ENCODE data around the gene CHD2.

CHD2 gene

GRCh38 chr15:93005133-93005532 is 105.0 kb downstream of the CHD2 start:
- TF ChIP-seq POLR2AphosphoS5 (IDR thresholded peaks at IDR 0.05; ENCODE audit: low read depth, low read length) (no peak), REST (IDR thresholded peaks at IDR 0.05; ENCODE audit: insufficient read depth in 1 of 2, low read depth in 2 of 2, low read length in 2 of 2) (no peak), TAF1 (IDR thresholded peaks at IDR 0.05; ENCODE audit: borderline replicate concordance, insufficient read depth, low read length) (no peak), FOXP2 (optimal IDR thresholded peaks at IDR 0.05; ENCODE audit: borderline replicate concordance, extremely low read depth, extremely low read length, insufficient read depth) (no peak), SIN3A (IDR thresholded peaks at IDR 0.05; ENCODE audit: borderline replicate concordance, insufficient read depth, low read length) (no peak)

DNA sequence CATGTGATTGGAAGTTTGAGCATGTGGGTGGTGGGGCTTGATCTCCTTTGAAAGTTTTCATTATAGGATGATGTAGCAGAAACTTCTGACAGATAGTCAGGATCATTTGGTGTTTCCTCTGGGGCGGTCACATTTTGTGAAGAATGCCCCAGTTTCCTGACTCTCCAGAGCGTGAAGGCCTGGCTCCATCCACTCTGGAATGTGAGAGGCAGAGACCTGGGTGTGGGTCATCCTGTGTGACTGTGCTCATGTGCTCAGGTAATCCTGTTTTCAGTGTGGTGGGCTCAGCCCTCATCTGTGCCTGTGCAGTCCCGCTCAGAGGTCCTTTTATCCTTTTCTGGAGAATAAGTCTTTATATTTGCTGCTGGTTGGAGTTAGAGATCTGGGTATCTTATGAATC is 107.9 kb downstream of the CHD2 start:
- no peak for TF ChIP-seq POLR2AphosphoS5 (IDR thresholded peaks at IDR 0.05; ENCODE audit: low read depth, low read length)
- no peak for TF ChIP-seq SIN3A (IDR thresholded peaks at IDR 0.05; ENCODE audit: borderline replicate concordance, insufficient read depth, low read length)
- no peak for TF ChIP-seq FOXP2 (optimal IDR thresholded peaks at IDR 0.05; ENCODE audit: borderline replicate concordance, extremely low read depth, extremely low read length, insufficient read depth)
- TF ChIP-seq TAF1 (IDR thresholded peaks at IDR 0.05; ENCODE audit: borderline replicate concordance, insufficient read depth, low read length) = no peak
- TF ChIP-seq REST (IDR thresholded peaks at IDR 0.05; ENCODE audit: insufficient read depth in 1 of 2, low read depth in 2 of 2, low read length in 2 of 2) = no peak

- TF ChIP-seq POLR2AphosphoS5 (IDR thresholded peaks at IDR 0.05; ENCODE audit: low read depth, low read length) (no peak), FOXP2 (optimal IDR thresholded peaks at IDR 0.05; ENCODE audit: borderline replicate concordance, extremely low read depth, extremely low read length, insufficient read depth) (no peak), REST (IDR thresholded peaks at IDR 0.05; ENCODE audit: insufficient read depth in 1 of 2, low read depth in 2 of 2, low read length in 2 of 2) (no peak), SIN3A (IDR thresholded peaks at IDR 0.05; ENCODE audit: borderline replicate concordance, insufficient read depth, low read length) (no peak), TAF1 (IDR thresholded peaks at IDR 0.05; ENCODE audit: borderline replicate concordance, insufficient read depth, low read length) (no peak)
These were observed 112.7 kb downstream of the CHD2 start for GRCh38 chr15:93012786-93013185.

DNA sequence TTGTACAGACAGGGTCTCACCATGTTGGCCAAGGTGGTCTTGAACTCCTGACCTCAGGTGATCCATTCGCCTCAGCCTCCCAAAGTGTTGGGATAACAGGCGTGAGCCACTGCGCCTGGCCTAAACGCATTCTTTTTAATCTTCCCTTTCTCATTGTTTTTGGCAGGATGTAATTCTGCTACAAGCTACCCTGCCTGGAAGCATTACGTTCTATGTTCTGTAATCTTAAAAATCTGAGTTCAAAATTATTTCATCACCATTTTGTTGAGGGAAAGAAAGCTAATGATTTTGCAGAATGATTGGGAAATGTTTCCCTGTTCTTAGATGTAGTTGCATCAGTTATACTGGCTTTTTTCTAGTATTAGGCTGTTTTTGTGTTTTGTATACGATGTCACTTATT is 117.4 kb downstream of the CHD2 start:
- TF ChIP-seq FOXP2 (optimal IDR thresholded peaks at IDR 0.05; ENCODE audit: borderline replicate concordance, extremely low read depth, extremely low read length, insufficient read depth) = no peak
- TF ChIP-seq SIN3A (IDR thresholded peaks at IDR 0.05; ENCODE audit: borderline replicate concordance, insufficient read depth, low read length) = no peak
- no peak for TF ChIP-seq REST (IDR thresholded peaks at IDR 0.05; ENCODE audit: insufficient read depth in 1 of 2, low read depth in 2 of 2, low read length in 2 of 2)
- TF ChIP-seq POLR2AphosphoS5 (IDR thresholded peaks at IDR 0.05; ENCODE audit: low read depth, low read length) = no peak
- TF ChIP-seq TAF1 (IDR thresholded peaks at IDR 0.05; ENCODE audit: borderline replicate concordance, insufficient read depth, low read length) = no peak

- TF ChIP-seq SIN3A (IDR thresholded peaks at IDR 0.05; ENCODE audit: borderline replicate concordance, insufficient read depth, low read length) (no peak), POLR2AphosphoS5 (IDR thresholded peaks at IDR 0.05; ENCODE audit: low read depth, low read length) (no peak), FOXP2 (optimal IDR thresholded peaks at IDR 0.05; ENCODE audit: borderline replicate concordance, extremely low read depth, extremely low read length, insufficient read depth) (no peak), REST (IDR thresholded peaks at IDR 0.05; ENCODE audit: insufficient read depth in 1 of 2, low read depth in 2 of 2, low read length in 2 of 2) (no peak), TAF1 (IDR thresholded peaks at IDR 0.05; ENCODE audit: borderline replicate concordance, insufficient read depth, low read length) (no peak)
These were observed 118.5 kb downstream of the CHD2 start for GRCh38 chr15:93018574-93018973.

All from PFSK-1 (cell line).